Measurements from ENCODE around the gene IL34. TPM values are rescaled to one million over a fixed set of nuclear protein-coding genes. Genes with fewer than 3 reads are reported as not detected.

The IL34 gene
- total RNA-seq, 1 donor from 2014 or later: not detected

GRCh38 chr16:70678898-70679670 lies 32.7 kb downstream of the IL34 start:
- peaks cover 5% of the 10 kb centered on the region for H3K4me1 Mint-ChIP-seq (ENCODE audit: low read depth)
- peaks cover 8% of the 10 kb centered on the region for H3K27me3 Mint-ChIP-seq (ENCODE audit: insufficient read depth)
- intact Hi-C loops (cut with micrococcal nuclease): no loop called here
- no peak for DNase-seq (ENCODE audit: low spot score)
- H3K9me3 Mint-ChIP-seq: no peaks in the 10 kb centered on the region
- H3K27ac Mint-ChIP-seq: no peak overlapping the region
- H3K4me3 Mint-ChIP-seq: no peak overlapping the region
- peaks cover 2% of the 10 kb centered on the region for H3K36me3 Mint-ChIP-seq (ENCODE audit: low read depth)

- Mint-ChIP-seq H3K9me3 (no peaks in the 10 kb centered on the region), H3K27ac (no peak overlapping the region), H3K4me1 (ENCODE audit: low read depth) (peaks cover 5% of the 10 kb centered on the region), H3K36me3 (ENCODE audit: low read depth) (peaks cover 2% of the 10 kb centered on the region), H3K27me3 (ENCODE audit: insufficient read depth) (peaks cover 11% of the 10 kb centered on the region), H3K4me3 (no peak overlapping the region)
- DNase-seq (ENCODE audit: low spot score): no peak
- intact Hi-C loops (cut with micrococcal nuclease): loop anchor here (1.0 kb wide), 1 partner anchor 91 kb away; no protein-coding TSS in a partner anchor
Observed at GRCh38 chr16:70679671-70680494, 33.5 kb downstream of the IL34 start.

- DNase-seq (ENCODE audit: low spot score): no peak
- Mint-ChIP-seq H3K36me3 (ENCODE audit: low read depth) (peaks cover 2% of the 10 kb centered on the region), H3K4me1 (ENCODE audit: low read depth) (peaks cover 5% of the 10 kb centered on the region), H3K27me3 (ENCODE audit: insufficient read depth) (peaks cover 15% of the 10 kb centered on the region), H3K4me3 (no peak overlapping the region), H3K27ac (no peak overlapping the region), H3K9me3 (no peaks in the 10 kb centered on the region)
- intact Hi-C loops (cut with micrococcal nuclease): loop anchor here (1.0 kb wide), 1 partner anchor 91 kb away; no protein-coding TSS in a partner anchor
Observed at GRCh38 chr16:70680495-70681381, 34.4 kb downstream of the IL34 start.

- peaks cover 20% of the 10 kb centered on the region for H3K27me3 Mint-ChIP-seq (ENCODE audit: insufficient read depth)
- peaks cover 5% of the 10 kb centered on the region for H3K4me1 Mint-ChIP-seq (ENCODE audit: low read depth)
- no peak overlapping the region for H3K4me3 Mint-ChIP-seq
- no peaks in the 10 kb centered on the region for H3K9me3 Mint-ChIP-seq
- intact Hi-C loops (cut with micrococcal nuclease): no loop called here
- no peaks in the 10 kb centered on the region for H3K36me3 Mint-ChIP-seq (ENCODE audit: low read depth)
- no peak overlapping the region for H3K27ac Mint-ChIP-seq
- no peak for DNase-seq (ENCODE audit: low spot score)
Observed at GRCh38 chr16:70681382-70682238, 35.3 kb downstream of the IL34 start.

GRCh38 chr16:70682239-70683145 lies 36.1 kb downstream of the IL34 start:
- H3K27ac Mint-ChIP-seq: no peak overlapping the region
- no peak overlapping the region for H3K4me3 Mint-ChIP-seq
- intact Hi-C loops (cut with micrococcal nuclease): no loop called here
- no peaks in the 10 kb centered on the region for H3K36me3 Mint-ChIP-seq (ENCODE audit: low read depth)
- H3K27me3 Mint-ChIP-seq (ENCODE audit: insufficient read depth): peaks cover 24% of the 10 kb centered on the region
- DNase-seq (ENCODE audit: low spot score): no peak
- peaks cover 5% of the 10 kb centered on the region for H3K4me1 Mint-ChIP-seq (ENCODE audit: low read depth)
- H3K9me3 Mint-ChIP-seq: no peaks in the 10 kb centered on the region

- Mint-ChIP-seq H3K27me3 (ENCODE audit: insufficient read depth) (peaks cover 25% of the 10 kb centered on the region), H3K27ac (no peak overlapping the region), H3K4me1 (ENCODE audit: low read depth) (peaks cover 5% of the 10 kb centered on the region), H3K36me3 (ENCODE audit: low read depth) (no peaks in the 10 kb centered on the region), H3K4me3 (no peak overlapping the region), H3K9me3 (no peaks in the 10 kb centered on the region)
- intact Hi-C loops (cut with micrococcal nuclease): no loop called here
- DNase-seq (ENCODE audit: low spot score): no peak
Observed at GRCh38 chr16:70683146-70683944, 37.0 kb downstream of the IL34 start.

- H3K4me3 Mint-ChIP-seq: no peak overlapping the region
- H3K36me3 Mint-ChIP-seq (ENCODE audit: low read depth): no peaks in the 10 kb centered on the region
- no peaks in the 10 kb centered on the region for H3K4me1 Mint-ChIP-seq (ENCODE audit: low read depth)
- peaks cover 25% of the 10 kb centered on the region for H3K27me3 Mint-ChIP-seq (ENCODE audit: insufficient read depth)
- intact Hi-C loops (cut with micrococcal nuclease): no loop called here
- no peak overlapping the region for H3K27ac Mint-ChIP-seq
- no peaks in the 10 kb centered on the region for H3K9me3 Mint-ChIP-seq
- no peak for DNase-seq (ENCODE audit: low spot score)
Observed at GRCh38 chr16:70684146-70685060, 38.0 kb downstream of the IL34 start.

GRCh38 chr16:70685061-70685937 lies 38.9 kb downstream of the IL34 start:
- intact Hi-C loops (cut with micrococcal nuclease): no loop called here

GRCh38 chr16:70685938-70686375 lies 39.6 kb downstream of the IL34 start, which contains the start of gene MTSS2:
TSS of gene MTSS2 (minus strand) at chr16:70686053. CDS start at chr16:70685791, 262 bp downstream.
- H3K27me3 Mint-ChIP-seq (ENCODE audit: insufficient read depth): peaks cover 25% of the 10 kb centered on the region
- no peaks in the 10 kb centered on the region for H3K36me3 Mint-ChIP-seq (ENCODE audit: low read depth)
- no peak for DNase-seq (ENCODE audit: low spot score)
- intact Hi-C loops (cut with micrococcal nuclease): loop anchor here (2.0 kb wide), 1 partner anchor 53 kb away; no protein-coding TSS in a partner anchor
- H3K27ac Mint-ChIP-seq: no peak within 1 kb of the TSS
- H3K4me1 Mint-ChIP-seq (ENCODE audit: low read depth): no peaks in the 10 kb centered on the region
- no peak within 1 kb of the TSS for H3K4me3 Mint-ChIP-seq
- H3K9me3 Mint-ChIP-seq: no peaks in the 10 kb centered on the region

More at GRCh38 chr16:70685061-70685937, 38.9 kb downstream of the IL34 start:
- H3K4me1 Mint-ChIP-seq (ENCODE audit: low read depth): no peaks in the 10 kb centered on the region
- H3K4me3 Mint-ChIP-seq: no peak overlapping the region
- DNase-seq (ENCODE audit: low spot score): no peak
- H3K36me3 Mint-ChIP-seq (ENCODE audit: low read depth): no peaks in the 10 kb centered on the region
- peaks cover 25% of the 10 kb centered on the region for H3K27me3 Mint-ChIP-seq (ENCODE audit: insufficient read depth)
- H3K9me3 Mint-ChIP-seq: no peaks in the 10 kb centered on the region
- no peak overlapping the region for H3K27ac Mint-ChIP-seq

All from activated T-helper 1 cell treated with anti-CD3 and anti-CD28 coated beads, Interleukin-12 subunit alpha, Interleukin-12 subunit beta, Interleukin-2, Interleukin-4 antibody, amounts not matched to agents 30 ng/mL and 10 ng/mL and 1 ng/mL, durations not matched to agents 14 hours and 24 hours and 36 hours (primary cell).